ENCODE measurements around the gene SYNJ2.

SYNJ2 gene

GRCh38 chr6:158050107-158050735 lies 68.6 kb downstream of the SYNJ2 start:
- H3K9me3 ChIP-seq (replicated peaks in 1 of 11): no peaks in the 10 kb centered on the region
- no peak overlapping the region for H3K27ac ChIP-seq
- H3K4me3 ChIP-seq: no peak overlapping the region
- no peak overlapping the region for H3K9ac ChIP-seq
- no peak overlapping the region; a peak in 1 of 22 replicates for H3K4me2 ChIP-seq
- H3K4me1 ChIP-seq: peaks cover 0 to 12% (median 0%) of the 10 kb centered on the region in 10 experiments; a peak in 3 of 20 replicates
- peaks cover 0 to 15% (median 0%) of the 10 kb centered on the region in 11 experiments; a peak in 3 of 22 replicates for H4K20me1 ChIP-seq
- 0 out of 22 replicates have a peak, but pooled peaks cover 0 to 3% (median 0%) of the 10 kb centered on the region in 11 experiments for H3K36me3 ChIP-seq
- TF ChIP-seq Cebpa-rat (IDR thresholded peaks at IDR 0.05): no peak
- peaks cover 0 to 62% (median 0%) of the 10 kb centered on the region in 11 experiments; a peak in 5 of 22 replicates for H3K27me3 ChIP-seq

GRCh38 chr6:158050955-158051354 lies 69.3 kb downstream of the SYNJ2 start:
- TF ChIP-seq Cebpa-rat (IDR thresholded peaks at IDR 0.05): no peak
- Histone ChIP-seq H3K9me3 (replicated peaks in 1 of 11) (no peaks in the 10 kb centered on the region), H4K20me1 (peaks cover 0 to 15% (median 0%) of the 10 kb centered on the region in 11 experiments; a peak in 3 of 22 replicates), H3K27ac (no peak overlapping the region), H3K36me3 (0 out of 22 replicates have a peak, but pooled peaks cover 0 to 3% (median 0%) of the 10 kb centered on the region in 11 experiments), H3K9ac (no peak overlapping the region), H3K27me3 (peaks cover 0 to 66% (median 0%) of the 10 kb centered on the region in 11 experiments; a peak in 5 of 22 replicates), H3K4me3 (no peak overlapping the region), H3K4me1 (peaks cover 0 to 9% (median 0%) of the 10 kb centered on the region in 10 experiments; a peak in 3 of 20 replicates), H3K4me2 (peak overlapping the region in 2 of 11 experiments; percentile 5 to 24; a peak in 5 of 22 replicates)

GRCh38 chr6:158051968-158052367 lies 70.3 kb downstream of the SYNJ2 start:
- peaks cover 0 to 9% (median 7%) of the 10 kb centered on the region in 10 experiments; a peak in 11 of 20 replicates for H3K4me1 ChIP-seq
- H4K20me1 ChIP-seq: peaks cover 0 to 17% (median 0%) of the 10 kb centered on the region in 11 experiments; a peak in 5 of 22 replicates
- H3K9me3 ChIP-seq (replicated peaks in 1 of 11): no peaks in the 10 kb centered on the region
- 0 out of 22 replicates have a peak, but pooled peaks cover 0 to 3% (median 0%) of the 10 kb centered on the region in 11 experiments for H3K36me3 ChIP-seq
- H3K27me3 ChIP-seq: peaks cover 0 to 71% (median 0%) of the 10 kb centered on the region in 11 experiments; a peak in 5 of 22 replicates
- no peak overlapping the region for H3K4me3 ChIP-seq
- H3K4me2 ChIP-seq: no peak overlapping the region
- H3K27ac ChIP-seq: no peak overlapping the region
- TF ChIP-seq Cebpa-rat (IDR thresholded peaks at IDR 0.05): no peak
- H3K9ac ChIP-seq: no peak overlapping the region

DNA sequence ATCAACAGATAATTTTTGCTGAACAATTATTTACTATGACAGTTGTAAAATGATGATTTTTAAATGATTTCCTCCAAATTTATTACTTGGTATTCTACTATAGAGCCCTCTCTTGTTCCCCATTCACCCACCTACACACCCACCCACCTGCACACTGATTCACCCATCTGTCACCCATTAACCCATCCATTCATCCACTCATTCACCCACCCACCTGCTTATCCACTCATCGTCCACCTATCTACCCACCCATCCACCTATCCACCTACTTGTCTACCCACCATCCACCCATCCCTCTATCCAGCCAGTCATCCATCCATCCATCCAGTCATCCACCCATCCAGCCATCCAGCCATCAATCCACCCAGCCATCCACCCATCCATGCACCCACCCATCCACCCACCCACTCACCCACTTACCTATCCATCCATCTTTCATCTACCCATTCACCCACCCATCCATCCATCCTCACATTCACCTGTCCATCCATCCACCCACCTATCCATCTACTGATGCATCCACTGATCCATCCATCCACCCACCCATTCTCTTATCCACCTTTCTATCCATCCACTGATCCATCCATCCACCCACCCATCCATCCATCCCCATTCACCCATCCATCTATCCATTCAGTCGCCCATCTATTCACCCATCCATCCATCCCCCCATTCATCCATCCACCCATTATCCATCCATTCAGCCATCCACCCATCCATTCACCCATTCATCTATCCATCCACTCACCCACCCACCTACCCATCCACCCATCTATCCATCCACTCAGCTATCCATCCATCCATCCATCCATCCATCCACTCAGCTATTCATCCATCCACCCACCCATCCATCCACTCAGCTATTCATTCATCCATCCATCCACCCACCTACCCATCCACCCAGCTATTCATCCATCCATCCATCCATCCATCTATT lies 72.0 kb downstream of the SYNJ2 start:
- H3K27ac ChIP-seq: no peak overlapping the region
- no peaks in the 10 kb centered on the region for H3K36me3 ChIP-seq
- peaks cover 0 to 25% (median 0%) of the 10 kb centered on the region in 11 experiments; a peak in 5 of 22 replicates for H4K20me1 ChIP-seq
- TF ChIP-seq Cebpa-rat (IDR thresholded peaks at IDR 0.05): no peak
- H3K4me2 ChIP-seq: no peak overlapping the region
- H3K4me1 ChIP-seq: peaks cover 0 to 25% (median 13%) of the 10 kb centered on the region in 10 experiments; a peak in 14 of 20 replicates
- H3K27me3 ChIP-seq: peaks cover 0 to 66% (median 0%) of the 10 kb centered on the region in 11 experiments; a peak in 5 of 22 replicates
- H3K9ac ChIP-seq: no peak overlapping the region
- H3K4me3 ChIP-seq: no peak overlapping the region
- no peaks in the 10 kb centered on the region for H3K9me3 ChIP-seq (replicated peaks in 1 of 11)

DNA sequence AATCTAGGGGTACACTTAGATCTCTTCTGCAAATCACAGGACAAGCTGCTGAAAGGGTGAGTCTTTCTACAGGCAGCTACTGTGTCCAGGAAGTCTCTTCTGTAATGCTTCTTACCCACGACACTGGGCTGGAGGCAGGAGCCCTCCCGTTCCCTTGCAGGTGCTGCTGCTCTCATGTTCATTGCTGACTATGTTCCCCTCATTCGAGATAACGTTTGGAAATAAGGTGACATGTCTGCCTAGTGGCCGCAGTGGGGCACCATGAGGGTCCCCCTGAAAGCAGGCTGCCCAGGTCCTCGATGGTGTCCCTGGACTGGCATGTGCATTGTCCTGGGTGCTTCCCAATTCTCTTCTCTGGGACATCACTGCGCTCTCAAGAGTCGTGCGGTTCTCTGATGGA lies 74.7 kb downstream of the SYNJ2 start:
- H3K4me1 ChIP-seq: peaks cover 12 to 45% (median 28%) of the 10 kb centered on the region in 10 experiments
- no peaks in the 10 kb centered on the region for H3K36me3 ChIP-seq
- H4K20me1 ChIP-seq: peaks cover 0 to 19% (median 0%) of the 10 kb centered on the region in 11 experiments; a peak in 4 of 22 replicates
- peaks cover 0 to 59% (median 0%) of the 10 kb centered on the region in 11 experiments; a peak in 5 of 22 replicates for H3K27me3 ChIP-seq
- TF ChIP-seq Cebpa-rat (IDR thresholded peaks at IDR 0.05): no peak
- H3K4me3 ChIP-seq: no peak overlapping the region
- H3K9me3 ChIP-seq (replicated peaks in 1 of 11): no peaks in the 10 kb centered on the region
- H3K27ac ChIP-seq: no peak overlapping the region
- H3K9ac ChIP-seq: no peak overlapping the region
- peak overlapping the region in 2 of 11 experiments; percentile 81 to 83; a peak in 5 of 22 replicates for H3K4me2 ChIP-seq

- Histone ChIP-seq H3K9ac (no peak overlapping the region), H3K36me3 (no peaks in the 10 kb centered on the region), H3K27ac (peak overlapping the region in 3 of 11 experiments; percentile 72 to 78 (median 74); a peak in 4 of 22 replicates), H4K20me1 (peaks cover 0 to 19% (median 0%) of the 10 kb centered on the region in 11 experiments; a peak in 4 of 22 replicates), H3K4me1 (peaks cover 12 to 50% (median 30%) of the 10 kb centered on the region in 10 experiments), H3K4me2 (peak overlapping the region in 5 of 11 experiments; percentile 75 to 87 (median 81); a peak in 10 of 22 replicates), H3K4me3 (no peak overlapping the region), H3K27me3 (peaks cover 0 to 56% (median 0%) of the 10 kb centered on the region in 11 experiments; a peak in 5 of 22 replicates), H3K9me3 (replicated peaks in 1 of 11) (peaks cover 0 to under 1% (median 0%) of the 10 kb centered on the region in 11 experiments; a peak in 1 of 22 replicates)
- TF ChIP-seq Cebpa-rat (IDR thresholded peaks at IDR 0.05): no peak
Observed at GRCh38 chr6:158056804-158057203, 75.1 kb downstream of the SYNJ2 start.

DNA sequence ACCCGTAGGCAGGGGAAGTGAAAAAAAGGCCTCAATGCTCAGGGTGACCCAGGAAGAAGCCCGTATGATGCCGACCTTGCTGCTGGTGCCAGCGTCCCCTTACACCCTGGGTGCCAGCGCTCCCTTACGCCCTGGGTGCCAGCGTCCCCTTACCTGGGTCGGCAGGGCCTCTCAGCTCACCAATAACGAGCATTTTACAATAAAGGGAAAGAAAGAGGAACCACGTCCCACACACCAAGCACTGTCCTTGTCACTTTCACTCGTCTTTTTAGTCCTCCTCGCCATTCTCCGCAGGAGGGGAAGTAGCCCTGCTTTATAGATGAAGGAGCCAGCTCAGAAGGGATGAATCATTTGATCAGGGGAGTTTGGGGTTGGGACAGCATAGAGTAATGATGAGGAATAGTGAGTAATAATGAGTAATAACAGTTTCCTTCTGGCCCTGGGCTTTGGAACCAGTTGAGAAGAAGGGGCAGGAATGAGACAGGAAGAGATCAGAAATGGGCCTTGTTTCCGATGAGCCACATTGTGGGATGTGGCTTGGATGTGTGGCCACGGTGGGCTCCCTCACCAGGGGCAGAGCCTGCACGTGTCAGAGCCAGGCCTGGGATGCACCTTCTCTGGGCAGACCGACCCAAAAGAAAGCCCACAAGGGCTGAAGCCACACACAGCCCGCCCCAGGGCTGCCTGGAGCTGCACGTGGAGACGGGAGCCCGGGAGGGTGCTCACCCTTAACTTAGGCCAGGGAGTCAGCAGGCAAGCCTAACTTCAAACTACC lies 75.7 kb downstream of the SYNJ2 start:
- Histone ChIP-seq H3K9ac (peak overlapping the region in 3 of 11 experiments; percentile 50 to 57 (median 52); a peak in 3 of 22 replicates), H3K4me2 (peak overlapping the region in 7 of 11 experiments; percentile 29 to 87 (median 77); a peak in 12 of 22 replicates), H3K4me1 (peaks cover 12 to 56% (median 32%) of the 10 kb centered on the region in 10 experiments)

More for the DNA sequence above, 75.7 kb downstream of the SYNJ2 start:
- Histone ChIP-seq H3K4me3 (no peak overlapping the region), H4K20me1 (peaks cover 0 to 19% (median 0%) of the 10 kb centered on the region in 11 experiments; a peak in 4 of 22 replicates), H3K9me3 (replicated peaks in 1 of 11) (peaks cover 0 to 7% (median under 1%) of the 10 kb centered on the region in 11 experiments; a peak in 6 of 22 replicates), H3K36me3 (no peaks in the 10 kb centered on the region), H3K27ac (peak overlapping the region in 9 of 11 experiments; percentile 42 to 78 (median 53); a peak in 15 of 22 replicates), H3K27me3 (peaks cover 0 to 55% (median 0%) of the 10 kb centered on the region in 11 experiments; a peak in 5 of 22 replicates)
- TF ChIP-seq Cebpa-rat (IDR thresholded peaks at IDR 0.05): no peak

All from BLaER1 treated with 17β-estradiol and CSF1 and Interleukin-3, amounts not matched to agents 10 nM and 100 nM (cell line).